AG09309 (cell line): ENCODE results near the gene SLC2A13.
A peak's percentile ranks its signal among the peaks of the same experiment; 100 is the strongest.
"Not testable (repeated sequence)": the region's sequence is repeated elsewhere in the genome, so short reads cannot be mapped to it uniquely, and the experiment has no call there.

Experiments used
- DNase-seq: peaks from one replicate; pipeline ENCODE4 v3.0.0-alpha.2; 2010; ENCODE audit warnings: low read depth
- H3K4me3 ChIP-seq: 2 replicates; pipeline ENCODE4 v1.5.1; 2011; ENCODE audit warnings: mild to moderate bottlenecking, low read depth, low read length, moderate library complexity; ENCODE audit not compliant: control insufficient read depth
- CTCF ChIP-seq: IDR thresholded peaks from 2 replicates; pipeline ENCODE4 v1.5.1; 2011; ENCODE audit warnings: mild to moderate bottlenecking, low read depth, low read length, inconsistent platforms; ENCODE audit not compliant: insufficient read depth, control insufficient read depth; ENCODE audit errors: missing control alignments

SLC2A13 gene

GRCh38 chr12:39931857-39932256 is 174.0 kb downstream of the SLC2A13 start:
- H3K4me3 ChIP-seq, result no peak overlapping the region
- no peak for TF ChIP-seq CTCF
- DNase-seq, result no peak

GRCh38 chr12:39931231-39931630 is 174.7 kb downstream of the SLC2A13 start:
- no peak for DNase-seq
- no peak overlapping the region for H3K4me3 ChIP-seq
- TF ChIP-seq CTCF, result no peak

DNA sequence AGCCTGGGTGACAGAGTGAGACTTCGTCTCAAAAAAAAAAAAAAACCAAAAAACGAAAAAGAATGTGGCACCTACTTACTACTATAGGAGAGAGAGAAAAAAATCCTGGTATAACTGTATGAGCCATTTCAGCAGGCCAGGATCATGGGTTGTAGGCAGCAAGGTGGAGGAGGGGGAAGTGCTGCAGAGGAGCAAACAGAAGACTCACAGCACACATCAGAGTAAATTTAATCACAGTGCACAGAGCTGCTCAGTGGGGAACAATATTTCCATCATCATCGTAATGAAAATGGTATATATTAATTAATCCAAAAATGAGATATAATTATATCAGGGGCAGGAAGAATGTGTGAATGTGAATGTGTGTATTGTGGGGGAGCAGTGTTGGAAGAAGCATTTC is 175.8 kb downstream of the SLC2A13 start:
- no peak overlapping the region for H3K4me3 ChIP-seq
- no peak for DNase-seq
- no peak for TF ChIP-seq CTCF

- no peak overlapping the region for H3K4me3 ChIP-seq
- no peak for TF ChIP-seq CTCF
- DNase-seq, result no peak
Observed at GRCh38 chr12:39928181-39928899, 177.5 kb downstream of the SLC2A13 start.

DNA sequence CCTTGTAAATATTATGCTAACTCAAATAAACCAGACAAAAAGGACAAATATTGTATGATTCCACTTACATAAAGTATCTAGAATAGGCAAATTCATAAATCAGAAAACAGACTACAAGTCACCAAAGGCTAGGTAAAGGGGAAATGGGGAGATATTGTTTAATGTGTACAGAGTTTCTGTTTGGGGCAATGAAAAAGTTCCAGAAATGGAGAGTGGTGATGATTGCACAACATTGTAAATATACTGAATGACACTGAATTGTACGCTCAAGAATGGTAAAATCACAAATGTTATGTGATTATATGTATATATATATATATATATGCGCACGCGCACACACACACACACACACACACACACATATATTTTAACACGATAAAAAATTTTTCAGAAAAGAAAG is 182.5 kb downstream of the SLC2A13 start:
- no peak for DNase-seq
- no peak for TF ChIP-seq CTCF
- no peak overlapping the region for H3K4me3 ChIP-seq

DNA sequence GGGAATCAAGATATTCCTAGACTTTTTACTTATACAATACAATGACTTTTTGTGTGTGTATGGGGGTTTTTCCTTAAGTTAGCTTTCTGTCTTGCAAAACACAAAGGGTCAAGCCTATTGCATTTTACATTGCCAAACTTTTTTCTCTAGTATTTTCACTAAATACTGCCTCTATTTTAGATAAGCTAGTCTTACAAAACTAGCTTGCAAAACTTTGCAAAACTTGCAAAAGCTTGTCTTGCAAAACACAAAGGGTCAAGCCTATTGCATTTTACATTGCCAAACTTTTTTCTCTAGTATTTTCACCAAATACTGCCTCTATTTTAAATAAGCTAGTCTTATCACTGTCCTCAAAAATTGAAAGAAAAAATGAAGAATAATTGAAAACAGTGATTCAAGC is 183.3 kb downstream of the SLC2A13 start:
- peak; percentile 24 for DNase-seq
- H3K4me3 ChIP-seq, result not testable (repeated sequence)

- no peak overlapping the region for H3K4me3 ChIP-seq
- no peak for DNase-seq
- no peak for TF ChIP-seq CTCF
Observed at GRCh38 chr12:39920647-39921046, 185.2 kb downstream of the SLC2A13 start.
